Loucy (cell line): Measurements from ENCODE around the gene ROS1.

Experiments used
- H2AFZ ChIP-seq: fragments of 200-600 bp; sonication (generic); 2 replicates; pipeline ENCODE4 v1.6.0; 2016; ENCODE audit warnings: antibody characterized with exemption, mild to moderate bottlenecking, low read length, moderate library complexity
- H3F3A ChIP-seq: fragments of 200-600 bp; 2 replicates; pipeline ENCODE4 v1.6.0; 2016; ENCODE audit warnings: antibody characterized with exemption, low read depth, mild to moderate bottlenecking
- H3K27me3 ChIP-seq: fragments of 200-600 bp; sonication (generic); 2 replicates; pipeline ENCODE4 v1.6.1; 2014; ENCODE audit warnings: low read length, mild to moderate bottlenecking; ENCODE audit not compliant: insufficient read depth, poor library complexity, severe bottlenecking
- H3K36me3 ChIP-seq: fragments of 200-600 bp; sonication (generic); 2 replicates; pipeline ENCODE4 v1.6.1; 2016; ENCODE audit warnings: low read length; ENCODE audit not compliant: insufficient read depth
- H3K4me1 ChIP-seq: fragments of 200-600 bp; sonication (generic); 2 replicates; pipeline ENCODE4 v1.5.1; 2014; ENCODE audit warnings: low read length, mild to moderate bottlenecking; ENCODE audit not compliant: insufficient read depth, poor library complexity, severe bottlenecking
- H3K4me2 ChIP-seq: fragments of 200-600 bp; sonication (generic); 2 replicates; pipeline ENCODE4 v1.6.0; 2014; ENCODE audit warnings: antibody characterized with exemption, low read length, low read depth, mild to moderate bottlenecking; ENCODE audit not compliant: poor library complexity, severe bottlenecking
- H3K4me3 ChIP-seq: fragments of 200-600 bp; sonication (generic); 2 replicates; pipeline ENCODE4 v1.5.1; 2014; ENCODE audit warnings: low read length, mild to moderate bottlenecking, mixed read lengths; ENCODE audit not compliant: poor library complexity, severe bottlenecking
- H3K79me2 ChIP-seq: fragments of 200-600 bp; sonication (generic); 2 replicates; pipeline ENCODE4 v1.6.1; 2014; ENCODE audit warnings: low read length; ENCODE audit not compliant: insufficient read depth
- H3K9ac ChIP-seq: fragments of 200-600 bp; sonication (generic); 2 replicates; pipeline ENCODE4 v1.6.0; 2014; ENCODE audit warnings: mild to moderate bottlenecking, low read depth, low read length, moderate library complexity; ENCODE audit not compliant: poor library complexity, severe bottlenecking
- H3K9me2 ChIP-seq: fragments of 200-600 bp; sonication (generic); replicated peaks from 2 replicates; pipeline ENCODE4 v1.6.1; 2016; ENCODE audit warnings: low read depth, low read length, mixed read lengths
- H3K9me3 ChIP-seq: fragments of 200-600 bp; sonication (generic); 2 replicates; pipeline ENCODE4 v1.6.1; 2014; ENCODE audit warnings: mild to moderate bottlenecking, antibody characterized with exemption, low read length, low read depth; ENCODE audit not compliant: insufficient read depth
- H4K20me1 ChIP-seq: fragments of 200-600 bp; sonication (generic); 2 replicates; pipeline ENCODE4 v1.6.0; 2014; ENCODE audit warnings: antibody characterized with exemption, low read length, mild to moderate bottlenecking; ENCODE audit not compliant: insufficient read depth, poor library complexity, severe bottlenecking
- EZH2phosphoT487 ChIP-seq: fragments of 200-600 bp; IDR thresholded peaks from 2 replicates; pipeline ENCODE4 v1.6.1; 2018; ENCODE audit warnings: antibody characterized with exemption, mild to moderate bottlenecking, moderate library complexity, borderline replicate concordance
- TF ChIP-seq, protein P1 (sequence below): fragments of 200-600 bp; sonication (generic); conservative IDR thresholded peaks from 2 replicates; pipeline ENCODE4 v1.5.1; 2014; ENCODE audit warnings: mild to moderate bottlenecking, antibody characterized with exemption, low read length

ROS1 gene

DNA sequence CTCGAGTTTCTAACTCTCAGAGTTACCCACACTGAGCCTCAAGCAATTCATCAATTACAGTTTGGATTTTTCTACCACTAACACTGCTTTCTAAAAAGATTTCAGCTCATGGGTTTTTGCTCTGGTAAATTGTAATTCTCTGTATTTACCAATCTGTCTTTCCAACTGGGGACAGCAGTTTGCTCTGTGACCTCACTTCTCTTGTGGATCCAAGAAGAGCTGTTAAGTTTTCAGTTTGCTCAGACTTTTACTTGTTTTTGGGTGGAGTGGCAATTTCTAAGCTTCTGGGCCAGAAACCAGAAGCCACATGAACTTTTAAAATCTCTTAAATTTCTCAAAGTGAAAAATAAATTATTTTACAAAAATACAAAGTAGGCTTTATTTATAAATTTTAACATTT, 74.2 kb downstream of the ROS1 start:
- Histone ChIP-seq H3K9me3 (no peaks in the 10 kb centered on the region), H3K36me3 (no peaks in the 10 kb centered on the region), H3K9ac (no peak overlapping the region), H3K4me3 (no peak overlapping the region), H3K79me2 (no peaks in the 10 kb centered on the region), H3K4me1 (no peaks in the 10 kb centered on the region), H3K27me3 (no peaks in the 10 kb centered on the region), H2AFZ (no peak overlapping the region; the same call in 1 of the 2 replicates), H4K20me1 (no peaks in the 10 kb centered on the region), H3F3A (no peaks in the 10 kb centered on the region), H3K9me2 (no peaks in the 10 kb centered on the region), H3K4me2 (no peak overlapping the region)
- TF ChIP-seq EZH2phosphoT487 = no peak
- TF ChIP-seq, protein P1, sequence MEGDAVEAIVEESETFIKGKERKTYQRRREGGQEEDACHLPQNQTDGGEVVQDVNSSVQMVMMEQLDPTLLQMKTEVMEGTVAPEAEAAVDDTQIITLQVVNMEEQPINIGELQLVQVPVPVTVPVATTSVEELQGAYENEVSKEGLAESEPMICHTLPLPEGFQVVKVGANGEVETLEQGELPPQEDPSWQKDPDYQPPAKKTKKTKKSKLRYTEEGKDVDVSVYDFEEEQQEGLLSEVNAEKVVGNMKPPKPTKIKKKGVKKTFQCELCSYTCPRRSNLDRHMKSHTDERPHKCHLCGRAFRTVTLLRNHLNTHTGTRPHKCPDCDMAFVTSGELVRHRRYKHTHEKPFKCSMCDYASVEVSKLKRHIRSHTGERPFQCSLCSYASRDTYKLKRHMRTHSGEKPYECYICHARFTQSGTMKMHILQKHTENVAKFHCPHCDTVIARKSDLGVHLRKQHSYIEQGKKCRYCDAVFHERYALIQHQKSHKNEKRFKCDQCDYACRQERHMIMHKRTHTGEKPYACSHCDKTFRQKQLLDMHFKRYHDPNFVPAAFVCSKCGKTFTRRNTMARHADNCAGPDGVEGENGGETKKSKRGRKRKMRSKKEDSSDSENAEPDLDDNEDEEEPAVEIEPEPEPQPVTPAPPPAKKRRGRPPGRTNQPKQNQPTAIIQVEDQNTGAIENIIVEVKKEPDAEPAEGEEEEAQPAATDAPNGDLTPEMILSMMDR = no peak

DNA sequence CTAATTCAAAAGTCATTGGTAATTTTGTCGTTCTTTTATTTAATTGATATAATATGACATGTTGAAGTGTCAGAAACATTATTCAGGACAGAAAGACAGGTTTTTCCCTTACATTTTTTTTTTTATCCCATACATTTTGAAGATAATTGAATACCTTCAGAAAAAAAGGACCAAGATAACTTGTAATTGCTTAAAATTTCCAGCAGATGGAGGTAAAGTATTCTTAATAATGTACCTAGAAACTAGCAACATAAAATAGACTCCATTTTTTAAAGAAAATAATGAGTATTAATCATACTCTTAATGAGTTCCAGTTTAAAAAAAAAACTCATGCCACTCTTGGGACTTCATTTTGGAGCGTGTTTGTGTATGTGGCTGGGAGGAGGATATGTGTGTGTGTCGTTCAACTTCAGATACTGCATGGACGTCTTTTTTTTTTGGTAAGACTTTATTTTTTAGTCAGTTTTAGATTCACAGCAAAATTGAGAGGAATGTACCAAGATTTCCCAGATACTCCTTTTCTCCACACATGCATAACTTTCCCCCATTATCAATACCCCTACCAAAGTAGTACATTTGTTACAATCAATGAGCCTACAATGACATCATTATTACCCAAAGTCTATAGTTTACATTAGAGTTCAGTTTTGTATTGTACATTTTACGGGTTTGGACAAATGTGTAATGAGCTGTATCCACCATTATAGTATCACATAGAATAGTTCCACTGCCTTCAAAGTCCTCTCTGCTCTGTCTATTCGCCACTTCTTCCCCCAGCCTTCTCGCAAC, 79.4 kb downstream of the ROS1 start:
- Histone ChIP-seq H3K36me3 (no peaks in the 10 kb centered on the region), H3K4me2 (no peak overlapping the region), H3K4me1 (no peaks in the 10 kb centered on the region), H3K27me3 (no peaks in the 10 kb centered on the region), H4K20me1 (no peaks in the 10 kb centered on the region), H3K79me2 (no peaks in the 10 kb centered on the region), H3K9ac (no peak overlapping the region), H3F3A (no peaks in the 10 kb centered on the region), H3K9me2 (no peaks in the 10 kb centered on the region), H3K9me3 (no peaks in the 10 kb centered on the region), H2AFZ (peak overlapping the region; percentile 42), H3K4me3 (no peak overlapping the region)
- TF ChIP-seq EZH2phosphoT487 = no peak
- TF ChIP-seq, protein P1 = peak; percentile 73

DNA sequence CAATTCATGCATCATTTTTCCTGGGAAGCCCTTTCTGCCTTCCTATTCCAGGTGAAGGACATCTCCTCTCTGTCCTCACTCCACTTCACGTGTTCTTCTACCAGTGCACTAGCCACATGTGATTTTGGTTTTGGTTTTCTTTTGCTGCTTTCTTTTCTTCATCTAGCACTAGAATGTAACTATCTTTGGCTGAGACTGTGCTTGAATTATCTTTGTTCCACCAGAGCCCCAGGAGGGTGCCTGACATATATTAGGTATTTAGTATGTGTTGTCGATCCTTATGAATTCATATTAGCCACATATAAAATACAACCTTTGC, 80.5 kb downstream of the ROS1 start:
- Histone ChIP-seq H4K20me1 (no peaks in the 10 kb centered on the region), H2AFZ (no peak overlapping the region), H3K27me3 (no peaks in the 10 kb centered on the region), H3F3A (no peaks in the 10 kb centered on the region), H3K4me3 (no peak overlapping the region), H3K4me2 (no peak overlapping the region), H3K9me3 (no peaks in the 10 kb centered on the region), H3K4me1 (no peaks in the 10 kb centered on the region), H3K36me3 (no peaks in the 10 kb centered on the region), H3K9ac (no peak overlapping the region), H3K9me2 (no peaks in the 10 kb centered on the region), H3K79me2 (no peaks in the 10 kb centered on the region)
- TF ChIP-seq EZH2phosphoT487 = no peak
- TF ChIP-seq, protein P1 = no peak
